Activated T-helper 1 cell treated with anti-CD3 and anti-CD28 coated beads, Interleukin-12 subunit alpha, Interleukin-12 subunit beta, Interleukin-2, Interleukin-4 antibody, amounts not matched to agents 30 ng/mL and 10 ng/mL and 1 ng/mL, durations not matched to agents 14 hours and 24 hours and 36 hours (primary cell): Measurements from ENCODE around the gene FEZF1. TPM values are rescaled to one million over a fixed set of nuclear protein-coding genes. Genes with fewer than 3 reads are reported as not detected.

Experiments
- DNase-seq: peaks from one replicate; pipeline ENCODE4 v3.0.0; 2021; ENCODE audit warnings: low spot score
- H3K27ac Mint-ChIP-seq: one replicate; pipeline ENCODE4 v1.8.0; 2021; ENCODE audit warnings: mild to moderate bottlenecking, mixed read lengths
- H3K27me3 Mint-ChIP-seq: one replicate; pipeline ENCODE4 v1.8.0; 2022; ENCODE audit warnings: mild to moderate bottlenecking, moderate library complexity, mixed read lengths; ENCODE audit not compliant: insufficient read depth
- H3K36me3 Mint-ChIP-seq: one replicate; pipeline ENCODE4 v1.8.0; 2021; ENCODE audit warnings: low read depth, mixed read lengths
- H3K4me1 Mint-ChIP-seq: one replicate; pipeline ENCODE4 v1.8.0; 2021; ENCODE audit warnings: low read depth, mixed read lengths
- H3K4me3 Mint-ChIP-seq: one replicate; pipeline ENCODE4 v1.8.0; 2021; ENCODE audit warnings: mild to moderate bottlenecking, moderate library complexity, mixed read lengths
- H3K9me3 Mint-ChIP-seq: one replicate; pipeline ENCODE4 v1.8.0; 2021; ENCODE audit warnings: mixed read lengths
- intact Hi-C: fragments of 100-400 bp; cut with micrococcal nuclease; formaldehyde crosslinking; loops from one replicate; pipeline ENCODE4 v1.15.1; 2024
- total RNA-seq: library from RNA; stranded (reverse); gene quantifications from 2 replicates; pipeline ENCODE4 v1.2.3, GENCODE V29; 2022

FEZF1 gene
- total RNA-seq: not detected in 2 replicates

GRCh38 chr7:122304319-122304975 lies at the start of gene FEZF1:
TSS of gene FEZF1 (minus strand) at chr7:122304750. CDS start at chr7:122304437, 313 bp downstream.
- no peaks in the 10 kb centered on the region for H3K36me3 Mint-ChIP-seq
- intact Hi-C loops: loop anchor here (10.0 kb wide), 1 partner anchor 1730 kb away; the partner anchor contains the start of gene TMEM229A
- H3K9me3 Mint-ChIP-seq: peaks cover 3% of the 10 kb centered on the region
- peak within 1 kb of the TSS; percentile 61 for H3K27ac Mint-ChIP-seq
- H3K4me3 Mint-ChIP-seq: no peak within 1 kb of the TSS
- H3K4me1 Mint-ChIP-seq: no peaks in the 10 kb centered on the region
- no peak for DNase-seq
- H3K27me3 Mint-ChIP-seq: peaks cover 77% of the 10 kb centered on the region

- no peak overlapping the region for H3K27ac Mint-ChIP-seq
- no peaks in the 10 kb centered on the region for H3K9me3 Mint-ChIP-seq
- no peaks in the 10 kb centered on the region for H3K36me3 Mint-ChIP-seq
- no peaks in the 10 kb centered on the region for H3K27me3 Mint-ChIP-seq
- no peaks in the 10 kb centered on the region for H3K4me1 Mint-ChIP-seq
- intact Hi-C loops: no loop called here
- no peak overlapping the region for H3K4me3 Mint-ChIP-seq
- DNase-seq: no peak
Measured at GRCh38 chr7:122352454-122352853, 47.9 kb upstream of the FEZF1 start.

GRCh38 chr7:122350701-122351100 lies 46.2 kb upstream of the FEZF1 start:
- Mint-ChIP-seq H3K27me3 (no peaks in the 10 kb centered on the region), H3K4me3 (no peak overlapping the region), H3K4me1 (no peaks in the 10 kb centered on the region), H3K9me3 (no peaks in the 10 kb centered on the region), H3K36me3 (no peaks in the 10 kb centered on the region), H3K27ac (no peak overlapping the region)
- no peak for DNase-seq
- intact Hi-C loops: no loop called here

- intact Hi-C loops: no loop called here
- no peaks in the 10 kb centered on the region for H3K27me3 Mint-ChIP-seq
- H3K36me3 Mint-ChIP-seq: no peaks in the 10 kb centered on the region
- H3K4me1 Mint-ChIP-seq: no peaks in the 10 kb centered on the region
- H3K9me3 Mint-ChIP-seq: no peaks in the 10 kb centered on the region
- DNase-seq: no peak
- no peak overlapping the region for H3K27ac Mint-ChIP-seq
- no peak overlapping the region for H3K4me3 Mint-ChIP-seq
Measured at GRCh38 chr7:122344303-122344620, 39.7 kb upstream of the FEZF1 start.

GRCh38 chr7:122343601-122344302 lies 39.2 kb upstream of the FEZF1 start:
- no peaks in the 10 kb centered on the region for H3K9me3 Mint-ChIP-seq
- no peaks in the 10 kb centered on the region for H3K4me1 Mint-ChIP-seq
- no peak overlapping the region for H3K27ac Mint-ChIP-seq
- H3K27me3 Mint-ChIP-seq: no peaks in the 10 kb centered on the region
- DNase-seq: no peak
- H3K36me3 Mint-ChIP-seq: no peaks in the 10 kb centered on the region
- intact Hi-C loops: no loop called here
- no peak overlapping the region for H3K4me3 Mint-ChIP-seq

GRCh38 chr7:122340427-122340826 lies 35.9 kb upstream of the FEZF1 start:
- intact Hi-C loops: no loop called here
- no peaks in the 10 kb centered on the region for H3K27me3 Mint-ChIP-seq
- DNase-seq: no peak
- H3K4me3 Mint-ChIP-seq: no peak overlapping the region
- H3K9me3 Mint-ChIP-seq: no peaks in the 10 kb centered on the region
- no peaks in the 10 kb centered on the region for H3K36me3 Mint-ChIP-seq
- no peaks in the 10 kb centered on the region for H3K4me1 Mint-ChIP-seq
- H3K27ac Mint-ChIP-seq: no peak overlapping the region

GRCh38 chr7:122339145-122339904 lies 34.8 kb upstream of the FEZF1 start:
- no peaks in the 10 kb centered on the region for H3K9me3 Mint-ChIP-seq
- no peaks in the 10 kb centered on the region for H3K4me1 Mint-ChIP-seq
- no peak overlapping the region for H3K27ac Mint-ChIP-seq
- no peaks in the 10 kb centered on the region for H3K27me3 Mint-ChIP-seq
- no peaks in the 10 kb centered on the region for H3K36me3 Mint-ChIP-seq
- intact Hi-C loops: no loop called here
- DNase-seq: no peak
- no peak overlapping the region for H3K4me3 Mint-ChIP-seq

GRCh38 chr7:122337011-122337410 lies 32.5 kb upstream of the FEZF1 start:
- no peaks in the 10 kb centered on the region for H3K27me3 Mint-ChIP-seq
- H3K4me1 Mint-ChIP-seq: no peaks in the 10 kb centered on the region
- intact Hi-C loops: no loop called here
- H3K36me3 Mint-ChIP-seq: no peaks in the 10 kb centered on the region
- no peak overlapping the region for H3K4me3 Mint-ChIP-seq
- no peak overlapping the region for H3K27ac Mint-ChIP-seq
- H3K9me3 Mint-ChIP-seq: no peaks in the 10 kb centered on the region
- DNase-seq: no peak

GRCh38 chr7:122329145-122329802 lies 24.7 kb upstream of the FEZF1 start:
- intact Hi-C loops: no loop called here
- no peak for DNase-seq
- H3K27ac Mint-ChIP-seq: no peak overlapping the region
- peaks cover 4% of the 10 kb centered on the region for H3K27me3 Mint-ChIP-seq
- no peaks in the 10 kb centered on the region for H3K4me1 Mint-ChIP-seq
- no peaks in the 10 kb centered on the region for H3K36me3 Mint-ChIP-seq
- H3K4me3 Mint-ChIP-seq: no peak overlapping the region
- no peaks in the 10 kb centered on the region for H3K9me3 Mint-ChIP-seq

- Mint-ChIP-seq H3K4me3 (no peak overlapping the region), H3K27me3 (peaks cover 4% of the 10 kb centered on the region), H3K4me1 (no peaks in the 10 kb centered on the region), H3K36me3 (no peaks in the 10 kb centered on the region), H3K27ac (no peak overlapping the region), H3K9me3 (no peaks in the 10 kb centered on the region)
- intact Hi-C loops: no loop called here
- no peak for DNase-seq
Measured at GRCh38 chr7:122327969-122328368, 23.4 kb upstream of the FEZF1 start.

GRCh38 chr7:122316467-122317388 lies 12.2 kb upstream of the FEZF1 start:
- intact Hi-C loops: loop anchor here (2.0 kb wide), 1 partner anchor 14 kb away; no protein-coding TSS in a partner anchor
- Mint-ChIP-seq H3K27ac (no peak overlapping the region), H3K9me3 (peaks cover 4% of the 10 kb centered on the region), H3K4me3 (no peak overlapping the region), H3K4me1 (no peaks in the 10 kb centered on the region), H3K27me3 (peaks cover 41% of the 10 kb centered on the region), H3K36me3 (no peaks in the 10 kb centered on the region)
- no peak for DNase-seq
